Hematopoietic multipotent progenitor cell treated with erythropoietin and hydrocortisone succinate and interleukin-3 and kit ligand, for 8 days (in vitro differentiated cells): Measurements from ENCODE around the gene DDRGK1.
"Not testable (repeated sequence)": the region's sequence is repeated elsewhere in the genome, so short reads cannot be mapped to it uniquely, and the experiment has no call there.

ENCODE experiments used
- DNase-seq: peaks from one replicate; pipeline ENCODE4 v3.0.0-alpha.2; 2015

DDRGK1 gene

DNA sequence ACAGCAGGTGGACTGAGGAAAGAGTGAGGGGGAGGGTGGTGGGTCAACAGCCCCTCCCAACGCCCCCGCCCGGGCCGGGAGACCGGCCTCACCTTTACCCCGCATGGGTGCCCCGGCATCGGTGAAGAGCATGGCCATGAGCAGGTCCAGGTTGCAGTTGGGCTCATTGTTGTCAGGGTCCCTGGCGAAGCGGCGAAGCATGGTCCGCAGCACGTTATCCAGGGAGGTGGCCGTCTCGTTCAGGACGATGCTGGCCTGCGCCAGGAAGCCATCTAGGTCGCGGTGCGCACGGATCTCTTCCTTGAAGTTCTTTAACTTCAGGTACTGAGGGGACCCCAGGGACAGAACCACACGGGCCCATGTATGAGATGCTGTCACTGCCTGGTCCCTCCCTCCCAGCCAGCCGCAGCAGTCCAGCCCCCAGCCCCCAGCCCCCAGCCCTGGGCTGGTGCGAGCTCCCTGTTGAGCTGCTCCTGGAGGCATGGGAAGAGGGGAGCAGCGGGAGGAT is 29.6 kb upstream of the DDRGK1 start:
- DNase-seq, result no peak

DNA sequence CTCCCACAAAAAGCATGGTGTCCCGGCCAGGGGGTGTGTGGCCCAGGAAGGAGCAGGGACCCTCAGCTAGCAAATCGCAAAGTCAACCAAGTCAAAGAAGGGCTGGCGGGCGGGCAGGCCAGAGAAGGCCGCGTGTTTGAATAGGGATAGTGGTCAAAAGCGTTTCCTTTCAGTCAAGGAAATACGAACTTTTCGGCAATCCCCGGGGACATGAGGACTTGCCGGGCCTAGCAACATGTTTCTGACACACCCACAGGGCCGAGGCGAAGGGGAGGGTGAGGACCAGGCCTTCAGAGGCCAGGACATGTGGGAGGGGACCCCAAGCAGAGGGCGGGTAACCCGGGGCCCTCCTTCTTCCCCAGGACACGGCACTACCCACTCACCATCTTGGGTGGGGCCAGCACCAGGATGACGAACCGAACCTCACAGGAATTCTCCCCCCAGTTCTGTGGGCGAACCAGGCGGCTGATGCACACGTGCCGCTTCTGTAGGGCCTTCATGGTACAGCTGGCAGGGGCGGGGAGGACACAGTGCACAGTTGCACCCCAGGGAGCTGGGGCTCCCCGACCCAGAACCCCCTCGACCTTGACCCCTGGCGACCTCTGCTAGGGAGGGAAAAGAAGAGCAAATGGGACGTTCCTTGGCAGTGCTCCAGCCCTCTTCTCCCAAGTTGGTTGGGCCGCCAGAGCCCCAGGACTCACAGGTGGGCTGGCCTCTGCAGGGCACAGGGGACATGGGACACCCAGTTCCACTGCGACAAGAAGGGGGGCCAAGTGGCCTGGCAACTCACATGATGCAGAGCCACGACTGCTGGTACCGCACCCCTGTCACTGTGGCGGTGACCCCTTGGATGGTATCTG is 28.9 kb upstream of the DDRGK1 start:
- no peak for DNase-seq

DNA sequence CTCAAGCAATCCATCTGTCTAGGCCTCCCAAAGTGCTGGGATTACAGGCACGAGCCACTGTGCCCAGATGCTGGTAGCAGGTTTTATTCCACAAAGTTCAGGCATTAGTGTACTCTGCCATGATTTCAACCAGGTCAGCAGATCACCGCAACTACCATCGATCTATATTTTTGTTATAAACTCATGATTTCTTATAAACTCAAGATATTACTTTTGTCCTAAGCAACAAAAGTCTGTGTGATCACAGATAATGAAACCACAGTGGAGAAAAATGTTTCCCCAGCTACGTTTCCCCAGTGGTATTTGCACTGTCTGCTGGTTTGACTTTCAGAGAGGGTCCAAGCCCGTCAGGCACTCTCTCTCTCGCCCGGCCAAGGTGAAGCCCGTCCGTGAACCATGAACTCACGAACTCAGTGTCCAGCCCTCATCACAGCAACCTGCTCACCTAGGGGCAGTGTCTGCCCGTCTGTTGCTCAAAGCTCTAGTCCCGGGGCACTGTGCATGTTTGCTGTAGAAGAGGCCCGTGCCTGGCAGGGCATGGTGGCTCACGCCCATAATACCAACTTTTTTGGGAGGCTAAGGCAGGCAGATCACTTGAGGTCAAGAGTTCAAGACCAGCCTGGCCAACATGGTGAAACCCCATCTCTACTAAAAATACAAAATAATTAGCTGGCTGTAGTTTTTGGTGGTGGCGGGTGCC is 27.6 kb upstream of the DDRGK1 start:
- no peak for DNase-seq

DNA sequence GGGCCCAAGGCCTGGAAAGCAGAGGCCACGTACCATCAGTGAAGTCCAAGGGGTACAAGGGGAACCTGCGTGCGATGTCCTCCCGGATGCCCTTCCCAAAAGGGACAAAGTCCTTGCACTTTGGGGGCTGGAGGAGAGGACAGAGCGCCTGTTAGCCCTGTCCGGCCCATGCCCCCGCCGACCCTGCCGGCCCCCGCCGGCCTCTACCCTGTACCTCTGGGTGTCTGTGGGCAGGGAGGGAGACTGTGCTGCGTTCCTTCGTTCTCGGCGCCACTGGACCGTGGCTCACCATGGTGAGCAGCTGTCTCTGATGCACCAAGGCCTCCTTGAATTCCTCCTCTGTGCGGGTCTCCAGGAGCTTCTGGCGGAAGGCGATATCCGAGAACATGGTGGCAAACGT is 26.6 kb upstream of the DDRGK1 start:
- no peak for DNase-seq

DNA sequence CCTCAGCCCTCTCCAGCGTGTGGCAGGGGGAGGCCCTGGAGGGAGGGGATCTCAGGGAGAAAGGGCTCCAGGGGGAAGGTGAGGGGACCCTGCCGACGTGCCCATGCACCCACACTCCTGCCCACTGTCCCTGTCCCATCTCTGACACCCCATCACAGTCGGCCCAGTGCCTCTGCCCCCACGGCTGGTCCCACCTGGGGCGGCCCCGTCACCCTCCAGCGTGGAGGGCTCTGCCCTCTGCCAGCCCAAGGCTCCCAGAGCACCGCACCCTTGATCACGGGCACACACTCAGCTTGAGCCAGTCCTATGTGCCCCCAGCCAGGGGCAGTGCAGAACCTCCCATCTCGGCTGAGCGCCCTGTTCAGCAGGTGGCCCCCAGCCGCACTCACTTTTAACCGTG is 25.3 kb upstream of the DDRGK1 start:
- no peak for DNase-seq

DNA sequence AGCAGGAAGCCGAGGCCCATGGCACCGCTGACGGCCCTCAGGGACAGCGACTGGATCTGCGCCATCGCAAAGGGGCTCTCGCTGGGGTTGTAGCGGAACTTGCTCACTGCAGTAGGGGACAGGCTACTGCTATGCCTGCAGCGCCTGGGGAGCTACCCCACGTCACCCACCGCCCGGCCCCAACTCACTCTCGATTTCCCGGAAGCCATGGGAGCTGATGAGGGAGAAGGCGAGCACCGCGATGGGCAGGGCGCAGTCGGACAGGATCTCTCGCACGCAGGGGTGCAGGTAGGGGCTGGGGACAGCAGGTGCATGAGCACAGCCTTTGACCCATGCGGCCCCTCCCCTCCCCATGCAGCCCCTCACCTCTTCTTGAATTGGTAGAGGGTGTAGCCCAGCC is 24.7 kb upstream of the DDRGK1 start:
- DNase-seq, result no peak

DNA sequence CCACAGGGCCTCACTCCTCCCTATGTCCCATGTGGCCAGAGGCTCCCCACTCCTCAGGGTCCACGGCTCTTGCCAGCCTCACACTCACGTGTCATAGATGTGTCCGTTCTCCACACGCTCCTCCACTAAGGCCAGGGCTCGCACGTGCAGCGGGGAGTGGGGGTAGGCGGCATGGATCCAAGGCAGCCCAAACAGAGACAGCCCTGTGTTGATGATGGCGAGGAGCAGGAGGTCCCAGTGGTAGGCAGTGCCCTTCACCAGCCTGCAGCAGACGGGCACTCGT is 24.2 kb upstream of the DDRGK1 start:
- no peak for DNase-seq

DNA sequence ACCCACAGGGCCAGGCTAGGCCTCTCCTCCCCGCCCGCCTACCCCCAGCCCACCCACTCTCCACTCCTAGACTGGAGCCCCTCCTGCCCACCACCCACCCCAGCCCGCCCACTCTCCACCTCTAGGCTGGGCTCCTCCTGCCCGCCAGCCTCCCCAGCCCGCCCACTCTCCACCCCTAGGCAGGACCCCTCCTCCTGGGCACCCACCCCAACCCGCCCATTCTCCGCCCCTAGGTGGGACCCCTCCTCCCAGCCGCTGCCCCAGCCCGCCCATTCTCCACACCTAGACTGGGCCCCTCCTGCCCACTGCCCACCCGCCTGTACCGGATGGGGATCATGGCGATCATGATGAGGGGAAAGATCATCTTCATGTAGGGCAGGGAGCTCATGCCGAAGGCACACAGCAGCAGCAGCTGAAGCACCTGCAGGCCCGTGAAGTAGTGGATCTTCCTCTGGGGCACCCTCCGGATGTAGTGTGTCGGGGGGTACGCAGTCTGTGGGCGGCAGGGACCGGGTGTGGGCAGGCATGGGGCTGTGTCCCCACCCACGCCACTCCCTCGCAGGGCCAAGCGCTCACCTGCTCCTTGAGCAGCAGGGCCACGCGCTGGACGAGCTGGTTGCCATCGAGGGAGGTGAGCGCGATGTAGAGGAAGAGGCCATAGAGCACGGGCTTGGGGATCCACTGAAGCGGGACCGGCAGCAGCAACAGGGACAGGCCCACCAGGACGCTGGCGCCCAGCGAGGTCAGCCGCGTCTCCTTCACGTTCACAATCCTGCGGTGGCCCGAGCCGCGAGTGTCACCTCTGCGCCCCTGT is 23.7 kb upstream of the DDRGK1 start:
- no peak for DNase-seq

DNA sequence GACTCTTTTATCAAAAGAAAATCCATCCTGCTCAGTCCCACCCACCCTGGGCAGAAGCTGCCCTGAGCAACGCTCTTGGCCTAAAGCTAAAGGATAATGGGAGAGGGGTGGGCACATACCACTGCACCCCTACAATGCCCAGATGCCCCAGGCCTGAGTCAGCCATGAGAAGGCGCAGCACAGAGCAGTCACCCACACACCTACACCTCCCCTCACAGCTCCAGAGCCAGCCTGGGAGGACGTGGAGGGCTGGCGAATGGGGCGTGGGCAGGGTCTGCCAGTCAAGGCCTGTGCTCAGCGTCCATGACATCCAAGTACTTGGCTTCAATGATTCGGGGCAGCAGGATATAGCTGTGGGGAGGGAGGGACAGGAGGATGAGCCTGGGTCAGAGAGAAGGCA is 23.0 kb upstream of the DDRGK1 start:
- DNase-seq, result no peak

DNA sequence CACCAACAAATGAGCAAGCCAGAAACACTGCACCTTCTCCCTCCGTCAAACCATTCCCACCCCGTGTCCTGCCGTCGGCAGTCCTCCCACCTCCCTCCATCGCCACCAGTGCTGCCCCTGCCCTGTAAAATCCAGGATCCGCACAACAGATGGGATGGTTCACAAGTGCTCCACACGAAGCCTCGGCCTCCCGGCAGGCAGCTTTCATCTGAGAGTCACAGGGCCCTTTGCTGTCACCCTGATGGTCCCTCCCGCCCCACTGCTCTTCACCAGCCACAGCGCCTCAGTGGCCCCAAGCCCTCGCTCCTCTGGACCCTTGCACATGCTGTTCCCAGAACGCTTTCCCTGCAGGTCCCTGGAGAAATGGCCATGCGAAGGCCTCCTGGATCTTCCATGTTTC is 22.4 kb upstream of the DDRGK1 start:
- no peak for DNase-seq

DNA sequence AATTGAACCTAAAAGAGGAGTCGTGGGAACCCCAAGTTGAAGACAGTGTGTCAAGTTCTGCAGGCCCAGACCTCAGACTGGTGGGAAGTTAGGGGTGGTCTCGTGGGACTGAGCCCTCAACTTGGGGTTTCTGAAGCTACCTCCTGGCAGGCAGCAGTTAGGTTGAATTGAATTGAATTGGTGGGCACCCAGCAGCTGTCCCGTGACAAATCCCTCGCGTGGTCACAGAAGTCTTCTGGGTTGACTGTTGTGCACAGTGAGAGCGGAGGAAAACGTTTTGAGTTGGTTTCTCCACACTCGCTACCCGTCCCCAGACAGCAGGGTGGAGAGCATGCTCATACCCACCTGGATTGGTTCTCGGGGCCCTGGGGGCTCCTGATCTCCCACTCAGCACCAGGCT is 21.6 kb upstream of the DDRGK1 start:
- no peak for DNase-seq

DNA sequence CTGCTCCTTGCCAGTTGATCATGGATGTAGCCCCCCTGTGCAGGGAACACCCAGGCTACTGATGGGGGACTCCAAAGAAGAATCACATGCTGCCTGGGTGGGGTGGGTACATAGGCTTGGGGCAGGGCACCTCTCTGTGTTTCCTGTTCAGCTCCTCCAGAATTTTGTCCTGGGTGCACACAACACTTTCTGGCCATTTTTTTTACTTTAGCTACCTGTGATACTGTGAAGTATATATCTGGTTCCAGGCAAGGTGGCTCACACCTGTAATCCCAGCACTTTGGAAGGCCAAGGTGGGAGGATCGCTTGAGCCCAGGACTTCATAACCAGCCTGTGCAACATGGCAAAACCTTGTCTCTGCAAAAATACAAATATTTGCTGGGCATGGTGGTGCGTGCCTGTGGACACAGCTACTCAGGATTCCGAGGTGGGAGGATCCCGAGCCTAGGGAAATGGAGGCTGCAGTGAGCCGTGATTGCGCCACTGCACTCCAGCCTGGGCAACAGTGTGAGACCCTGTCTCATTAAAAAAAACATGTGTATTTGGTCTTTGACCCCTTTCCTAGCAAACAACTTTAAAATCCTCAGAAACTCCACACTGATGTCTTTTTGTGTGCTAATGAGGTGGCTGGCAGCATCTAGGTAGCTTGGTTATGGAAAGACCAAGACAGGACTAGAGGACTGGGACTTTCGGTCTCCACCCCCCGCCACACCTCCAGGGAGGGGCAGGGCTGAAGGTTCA is 20.4 kb upstream of the DDRGK1 start:
- DNase-seq, result peak; percentile 42

DNA sequence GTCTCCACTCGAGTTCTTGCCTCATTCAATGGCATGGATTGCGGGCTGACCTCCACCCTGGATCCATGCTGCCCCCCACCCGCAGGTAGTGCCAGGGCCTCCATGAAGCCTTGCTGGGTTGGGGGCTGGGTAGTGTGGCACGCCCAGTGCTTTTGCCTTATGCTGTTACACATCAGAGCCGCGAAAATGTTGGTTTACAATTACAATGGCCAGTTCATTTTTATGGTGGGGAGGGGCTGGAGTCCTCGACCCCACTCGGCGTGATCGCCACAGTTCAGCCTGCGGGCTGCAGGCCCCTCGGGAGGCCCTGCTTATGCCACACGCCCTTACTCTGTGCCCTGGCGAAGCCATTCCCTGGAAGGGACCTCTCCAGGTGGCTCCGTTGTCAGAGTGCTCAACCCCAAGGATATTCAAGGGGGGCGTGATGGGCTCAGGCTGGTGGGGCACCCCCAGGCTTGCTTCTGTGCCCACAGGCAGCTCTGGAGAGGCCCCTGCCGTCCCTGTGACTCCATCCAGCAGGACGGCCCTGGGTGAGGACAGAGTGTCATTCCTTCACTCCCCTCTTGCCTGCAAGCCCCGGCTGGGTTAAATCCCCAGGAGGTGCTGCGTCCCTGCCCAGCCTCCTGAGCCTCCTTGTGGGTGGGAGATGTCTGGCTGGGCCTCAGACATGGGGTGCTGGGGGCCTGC is 19.7 kb upstream of the DDRGK1 start:
- no peak for DNase-seq

DNA sequence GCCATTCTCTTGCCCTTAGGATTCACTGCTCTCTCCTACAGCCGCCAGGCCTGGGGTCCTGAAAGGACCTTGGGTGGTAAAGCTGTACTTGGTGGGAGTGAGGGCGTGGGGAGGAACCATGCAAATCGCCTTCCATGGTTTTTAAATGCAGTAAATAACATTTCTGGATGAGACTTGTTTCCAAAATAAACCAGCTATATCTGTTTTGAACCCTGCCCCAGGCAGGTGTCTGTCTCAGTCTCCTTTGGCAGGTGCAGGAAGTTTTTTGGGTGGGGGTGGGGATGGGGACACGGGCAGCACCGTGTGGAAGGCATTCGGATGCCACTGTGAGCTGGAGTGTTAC is 19.1 kb upstream of the DDRGK1 start:
- DNase-seq, result no peak

DNA sequence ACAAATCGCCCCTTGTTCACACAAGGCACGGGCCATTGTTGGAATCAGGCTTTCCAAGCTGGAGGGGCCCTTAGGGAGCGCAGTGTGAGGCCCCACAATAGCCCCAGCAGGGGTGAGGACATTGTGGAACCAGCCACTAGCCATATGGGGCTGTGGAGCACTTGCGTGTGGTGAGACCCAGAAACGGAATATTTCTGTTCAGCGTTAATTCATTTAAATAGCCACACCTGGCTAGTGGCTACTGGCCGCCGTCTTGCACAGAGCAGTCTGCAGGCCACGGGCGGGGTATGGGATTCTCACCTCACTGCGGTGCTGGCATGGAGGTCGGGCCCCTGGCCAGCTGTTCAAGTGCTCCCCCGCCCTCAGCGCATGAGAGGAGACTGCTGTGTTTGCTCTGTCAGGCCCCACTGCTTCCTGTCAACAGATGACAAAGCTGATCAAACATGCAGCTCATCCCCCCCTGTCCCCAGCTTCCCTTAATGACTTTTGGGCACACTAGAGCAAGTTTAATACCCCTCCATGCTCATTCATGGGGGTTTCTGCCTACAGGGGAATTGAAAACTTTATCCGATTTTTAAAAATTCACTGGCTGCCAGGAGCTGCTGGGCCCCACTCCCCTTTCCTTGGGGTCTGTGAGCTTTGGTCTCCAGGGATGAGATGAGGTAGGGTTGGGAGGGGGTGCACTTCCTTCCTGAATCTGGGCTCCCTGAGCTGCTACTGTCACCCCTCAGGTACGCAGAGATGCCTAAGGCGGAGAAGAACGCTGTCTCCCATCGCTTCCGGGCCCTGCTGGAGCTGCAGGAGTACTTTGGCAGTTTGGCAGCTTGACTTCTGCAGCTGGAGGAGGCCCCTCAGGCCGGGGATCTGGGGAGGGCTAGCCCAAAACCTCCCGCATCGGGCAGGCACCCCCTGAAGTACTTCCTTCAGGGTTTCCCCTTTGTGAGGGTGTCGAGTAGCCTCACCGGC is 18.4 kb upstream of the DDRGK1 start:
- no peak for DNase-seq

DNA sequence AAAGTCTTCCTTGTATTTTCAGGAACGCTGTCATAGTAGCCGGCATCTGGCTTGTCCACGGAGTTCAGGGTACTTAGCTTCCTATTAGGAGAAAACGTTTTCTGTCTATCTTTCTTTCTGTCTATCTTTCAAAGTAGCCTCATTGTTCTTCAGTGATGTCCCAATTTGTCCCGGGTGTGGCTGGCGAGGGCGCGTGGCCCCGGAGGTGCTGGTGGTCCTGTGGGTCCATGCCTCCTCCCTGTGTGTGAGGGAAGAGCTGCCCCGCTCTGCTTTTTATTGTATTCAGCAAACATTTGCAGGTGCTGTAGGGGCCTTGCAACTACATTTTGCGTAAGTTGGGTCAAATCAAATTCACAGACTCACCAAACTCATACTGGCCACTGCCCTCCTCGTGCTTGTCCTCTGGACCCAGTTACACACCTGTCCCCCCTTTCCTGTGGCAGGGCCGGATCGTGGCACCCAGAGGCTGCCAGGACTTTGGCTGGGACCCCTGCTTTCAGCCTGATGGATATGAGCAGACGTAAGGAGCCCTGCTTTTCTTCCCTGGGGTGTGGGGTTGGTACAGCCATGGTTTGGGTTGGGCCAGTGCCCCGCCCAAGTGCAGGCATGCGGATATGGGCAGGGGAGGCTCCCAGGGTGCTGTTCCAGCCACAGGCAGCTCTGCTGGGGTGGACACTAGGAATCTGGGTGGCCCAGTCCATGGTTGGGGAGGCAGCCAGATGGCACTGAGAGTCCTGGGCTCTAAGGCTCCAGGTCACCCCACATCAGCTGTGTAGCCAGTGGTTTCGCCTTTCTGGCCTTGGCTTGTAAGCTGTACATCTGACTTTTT is 17.1 kb upstream of the DDRGK1 start:
- no peak for DNase-seq

DNA sequence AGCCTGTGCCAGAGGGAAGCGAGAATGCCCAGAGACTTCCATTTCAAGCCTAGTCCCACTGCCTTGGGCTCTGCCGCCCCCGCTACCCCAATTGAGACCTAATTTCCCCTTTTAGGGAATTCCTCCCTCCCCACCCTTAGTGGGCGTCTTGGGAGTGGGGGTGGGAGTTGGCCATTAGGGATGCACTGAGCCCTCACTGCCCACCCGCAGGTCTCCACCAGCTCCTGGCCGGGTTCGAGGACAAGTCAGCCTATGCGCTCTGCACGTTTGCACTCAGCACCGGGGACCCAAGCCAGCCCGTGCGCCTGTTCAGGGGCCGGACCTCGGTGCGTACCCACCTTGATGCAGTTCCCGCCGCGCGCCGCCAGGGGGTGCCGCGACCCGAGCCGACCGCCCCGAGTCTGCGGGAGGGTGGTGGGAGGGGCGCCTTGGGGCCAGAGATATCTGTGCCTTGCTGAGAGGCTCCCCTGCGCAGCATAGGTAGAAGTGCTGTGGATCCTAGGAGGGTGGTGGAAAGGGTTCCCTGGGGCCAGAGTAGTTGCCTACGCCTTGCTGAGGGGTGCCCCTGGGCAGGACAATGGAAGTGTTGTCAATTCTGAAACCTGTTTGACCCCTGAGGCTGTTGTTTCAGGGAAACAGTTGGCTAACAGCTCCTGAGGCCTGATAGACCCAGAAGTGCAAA is 14.0 kb upstream of the DDRGK1 start:
- peak; percentile 64 for DNase-seq

DNA sequence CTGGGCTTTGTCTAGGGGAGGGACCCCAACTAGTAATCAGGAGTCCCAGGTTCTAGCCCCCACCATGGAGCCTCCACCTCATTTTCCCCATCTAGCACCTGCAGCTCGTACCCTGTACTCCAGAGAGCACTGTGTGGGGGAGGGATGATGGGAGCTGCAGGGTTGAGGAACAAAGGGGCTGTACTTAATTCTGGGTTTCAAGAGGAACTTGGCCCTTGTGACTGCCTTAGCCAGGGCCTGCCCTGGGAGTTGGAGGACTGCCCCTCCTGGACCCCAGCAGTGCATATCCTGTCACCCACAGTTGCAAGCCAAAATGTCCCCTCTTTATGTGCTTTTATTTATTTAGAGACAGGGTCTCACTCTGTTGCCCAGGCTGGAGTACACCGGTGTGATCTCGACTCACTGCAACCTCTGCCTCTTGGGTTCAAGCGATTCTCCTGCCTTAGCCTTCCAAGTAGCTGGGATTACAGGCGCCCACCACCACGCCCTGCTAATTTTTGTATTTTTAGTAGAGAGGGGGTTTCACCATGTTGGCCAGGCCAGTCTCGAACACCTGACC is 11.0 kb upstream of the DDRGK1 start:
- not testable (repeated sequence) for DNase-seq

DNA sequence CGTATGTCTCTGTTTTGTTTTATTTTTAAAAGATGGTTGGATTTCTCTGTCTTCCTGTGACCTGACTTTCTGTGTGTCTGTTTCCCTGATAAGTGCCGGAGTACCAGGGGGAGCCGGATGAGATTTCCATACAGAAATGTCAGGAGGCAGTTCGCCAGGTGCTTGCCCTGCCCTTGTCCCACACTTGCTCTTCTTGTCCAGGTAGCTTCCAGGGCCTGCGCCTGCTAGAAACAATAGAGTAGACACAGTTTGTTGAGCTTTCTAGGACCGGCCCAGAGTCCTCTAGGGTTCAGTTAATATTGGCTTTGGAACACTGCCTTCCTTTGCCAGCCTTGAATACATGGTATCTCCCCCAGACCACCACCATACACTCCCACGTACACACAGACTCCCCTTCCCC is 8.7 kb upstream of the DDRGK1 start:
- no peak for DNase-seq
